Thymus (tissue), 11 donors: ENCODE measurements around the gene RGCC. TPM values are rescaled to one million over a fixed set of nuclear protein-coding genes. Genes with fewer than 3 reads are reported as not detected.
A peak's percentile ranks its signal among the peaks of the same experiment; 100 is the strongest.
"Not testable (repeated sequence)": the region's sequence is repeated elsewhere in the genome, so short reads cannot be mapped to it uniquely, and the experiment has no call there.

ENCODE experiments used
- DNase-seq, 9 donors: peaks; one replicate each; pipeline ENCODE4 v3.0.0-alpha.2; 2013; ENCODE audit warnings: low spot score in 9 of 9, low read depth in 6 of 9, missing footprints in 1 of 9
- H3K27ac ChIP-seq, 2 donors: one replicate each; pipeline ENCODE4 v1.5.1; 2013; ENCODE audit warnings: control low read depth in 1 of 2, low read depth in 1 of 2, low read length in 1 of 2, mild to moderate bottlenecking in 1 of 2, moderate library complexity in 1 of 2
- H3K27me3 ChIP-seq, 2 donors: one replicate each; pipeline ENCODE4 v1.5.1; 2013; ENCODE audit warnings: low read length in 1 of 2; ENCODE audit not compliant: control insufficient read depth in 2 of 2, insufficient read depth in 1 of 2
- H3K36me3 ChIP-seq, 2 donors: one replicate each; pipeline ENCODE4 v1.5.1; 2013; ENCODE audit warnings: low read length in 1 of 2, mild to moderate bottlenecking in 1 of 2, moderate library complexity in 1 of 2; ENCODE audit not compliant: control insufficient read depth in 2 of 2, insufficient read depth in 2 of 2
- H3K4me1 ChIP-seq, 2 donors: one replicate each; pipeline ENCODE4 v1.5.1; 2013; ENCODE audit warnings: low read length in 2 of 2; ENCODE audit not compliant: control insufficient read depth in 2 of 2, insufficient read depth in 2 of 2
- H3K4me3 ChIP-seq, 2 donors: one replicate each; pipeline ENCODE4 v1.5.1; 2013; ENCODE audit warnings: low read length in 2 of 2, control low read depth in 1 of 2, mild to moderate bottlenecking in 1 of 2
- H3K9me3 ChIP-seq, 2 donors: one replicate each; pipeline ENCODE4 v1.5.1; 2013; ENCODE audit warnings: low read length in 1 of 2, mild to moderate bottlenecking in 1 of 2; ENCODE audit not compliant: control insufficient read depth in 2 of 2, insufficient read depth in 1 of 2
- WGBS: extraction: QIAGEN DNeasy Blood & Tissue Kit; methylation state at CpG from one replicate; pipeline ENCODE4 v1.1.7; 2013; 5-methylcytosine and 5-hydroxymethylcytosine counted together
- polyA plus RNA-seq: library from polyadenylated mRNA; stranded (reverse); fragments of 200-250 nt; gene quantifications from one replicate; pipeline ENCODE4 v1.2.3, GENCODE V29; 2013
- total RNA-seq: library from RNA; stranded (reverse); fragments of 120-200 nt; gene quantifications from one replicate; pipeline ENCODE4 v1.2.4, GENCODE V29; 2013
- donor health status: healthy.

RGCC gene
- total and polyA plus RNA-seq, 2 donors: 50.1 to 120 TPM

DNA sequence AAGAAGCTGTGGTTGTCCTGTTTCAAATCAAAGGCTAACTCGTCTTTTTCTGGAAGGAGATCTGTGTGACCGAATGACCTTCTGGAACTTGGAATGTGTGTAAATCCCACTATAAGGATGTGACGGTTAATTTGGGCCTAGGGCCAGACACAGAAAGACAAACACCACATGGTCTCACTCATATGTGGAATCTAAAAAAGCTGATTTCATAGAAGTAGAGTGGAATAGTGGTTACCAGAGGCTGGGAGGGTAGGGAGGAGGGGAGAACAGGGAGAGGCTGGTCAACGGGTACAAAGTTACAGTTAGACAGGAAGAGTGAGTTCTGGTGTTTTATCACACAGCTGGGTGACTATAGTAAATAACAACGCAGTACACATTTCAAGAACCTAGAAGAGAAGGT lies 39.3 kb upstream of the RGCC start:
- WGBS: 58% methylated on average over 5 of the region's 5 CpGs
- DNase-seq: no peak
- no peaks in the 10 kb centered on the region for H3K4me1 ChIP-seq
- no peaks in the 10 kb centered on the region for H3K36me3 ChIP-seq
- H3K4me3 ChIP-seq: no peak overlapping the region
- no peaks in the 10 kb centered on the region for H3K27me3 ChIP-seq
- no peaks in the 10 kb centered on the region for H3K9me3 ChIP-seq
- H3K27ac ChIP-seq: no peak overlapping the region

DNA sequence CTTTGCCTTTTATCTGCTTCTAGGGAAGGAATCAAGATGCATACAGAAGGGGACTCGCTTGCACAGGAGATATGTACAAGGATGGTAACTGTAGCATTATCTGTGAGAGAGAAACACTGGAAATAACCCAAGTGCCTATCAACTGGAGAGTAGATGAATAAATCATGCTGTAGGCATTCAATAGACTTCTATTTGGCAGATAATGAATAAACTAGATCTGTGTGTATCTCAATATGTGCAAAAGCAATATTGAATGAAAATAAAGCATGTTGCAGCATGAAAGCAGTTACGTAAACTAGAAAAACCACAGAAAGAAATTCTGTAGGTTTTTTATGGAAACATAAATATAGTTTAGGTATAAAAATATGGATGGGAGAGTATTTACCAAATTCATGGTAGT lies 38.6 kb upstream of the RGCC start:
- Histone ChIP-seq H3K4me1 (no peaks in the 10 kb centered on the region), H3K27ac (no peak overlapping the region), H3K36me3 (no peaks in the 10 kb centered on the region), H3K9me3 (no peaks in the 10 kb centered on the region), H3K4me3 (no peak overlapping the region), H3K27me3 (no peaks in the 10 kb centered on the region)
- no peak for DNase-seq
- 96% methylated on average over 2 of the region's 2 CpGs for WGBS

DNA sequence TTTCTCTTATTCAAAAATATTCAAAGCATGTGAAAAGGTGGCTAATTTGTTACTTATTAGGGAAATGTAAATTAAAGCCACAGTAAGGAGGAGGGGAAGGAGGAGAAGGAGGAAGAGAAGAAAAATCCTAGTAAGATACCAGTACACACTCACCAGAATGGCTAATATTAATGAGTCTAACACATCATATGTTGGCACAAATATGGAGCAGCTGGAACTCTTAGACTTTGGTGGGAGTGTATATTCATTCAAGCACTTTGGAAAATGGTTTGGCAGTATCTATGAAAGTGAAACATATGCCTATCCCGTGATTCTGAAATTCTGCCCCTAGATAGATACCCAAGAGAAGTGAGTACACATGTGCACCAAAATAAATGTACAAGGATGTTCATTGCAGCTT lies 38.1 kb upstream of the RGCC start:
- Histone ChIP-seq H3K9me3 (no peaks in the 10 kb centered on the region), H3K4me1 (no peaks in the 10 kb centered on the region), H3K4me3 (no peak overlapping the region), H3K27me3 (no peaks in the 10 kb centered on the region), H3K36me3 (no peaks in the 10 kb centered on the region), H3K27ac (no peak overlapping the region)
- no peak for DNase-seq
- WGBS: 95% methylated on average over 1 of the region's 1 CpG

DNA sequence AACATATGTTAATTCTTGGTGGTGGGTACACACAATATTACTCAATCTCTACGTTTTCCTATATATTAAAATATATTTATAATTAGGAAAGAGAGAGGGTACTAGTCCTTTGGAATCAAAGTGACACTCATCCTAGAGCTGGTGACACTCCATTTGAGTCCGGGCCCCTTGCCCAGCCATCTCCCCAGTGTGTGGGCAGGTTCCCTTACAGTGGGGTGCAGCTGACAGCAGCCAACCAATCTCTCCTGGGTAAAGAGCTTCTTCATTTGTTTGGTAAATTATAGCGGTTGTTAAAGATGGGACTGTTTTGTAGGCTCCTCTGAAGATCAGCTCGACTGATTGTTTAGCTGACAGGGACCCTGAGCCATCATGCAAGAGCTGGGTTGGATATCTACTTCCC lies 37.2 kb upstream of the RGCC start:
- Histone ChIP-seq H3K9me3 (no peaks in the 10 kb centered on the region), H3K27ac (no peak overlapping the region), H3K4me3 (no peak overlapping the region), H3K27me3 (no peaks in the 10 kb centered on the region), H3K36me3 (no peaks in the 10 kb centered on the region), H3K4me1 (no peaks in the 10 kb centered on the region)
- 97% methylated on average over 4 of the region's 4 CpGs for WGBS
- no peak for DNase-seq

DNA sequence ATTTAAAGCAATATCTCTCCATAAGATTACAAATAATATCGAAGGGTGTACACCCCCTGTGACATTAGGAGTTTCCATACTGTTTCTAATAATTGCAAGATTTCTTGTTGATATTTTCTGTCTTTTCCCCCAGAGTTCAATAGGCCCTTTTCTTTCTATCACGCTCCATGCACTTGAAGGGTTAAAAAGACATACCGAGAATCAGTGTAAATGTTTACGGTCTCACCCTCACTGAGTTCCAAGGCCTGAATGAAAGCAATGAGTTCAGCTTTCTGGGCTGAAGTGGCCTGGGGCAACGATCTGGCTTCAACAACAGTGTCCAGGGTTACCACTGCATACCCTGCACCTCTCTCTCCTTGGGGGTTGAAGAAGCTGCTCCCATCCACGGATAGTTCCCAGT lies 36.0 kb upstream of the RGCC start:
- H3K4me3 ChIP-seq, DNase-seq, H3K9me3 ChIP-seq, H3K27me3 ChIP-seq, H3K36me3 ChIP-seq, H3K27ac ChIP-seq, H3K4me1 ChIP-seq: not testable (repeated sequence)
- 93% methylated on average over 6 of the region's 6 CpGs for WGBS

DNA sequence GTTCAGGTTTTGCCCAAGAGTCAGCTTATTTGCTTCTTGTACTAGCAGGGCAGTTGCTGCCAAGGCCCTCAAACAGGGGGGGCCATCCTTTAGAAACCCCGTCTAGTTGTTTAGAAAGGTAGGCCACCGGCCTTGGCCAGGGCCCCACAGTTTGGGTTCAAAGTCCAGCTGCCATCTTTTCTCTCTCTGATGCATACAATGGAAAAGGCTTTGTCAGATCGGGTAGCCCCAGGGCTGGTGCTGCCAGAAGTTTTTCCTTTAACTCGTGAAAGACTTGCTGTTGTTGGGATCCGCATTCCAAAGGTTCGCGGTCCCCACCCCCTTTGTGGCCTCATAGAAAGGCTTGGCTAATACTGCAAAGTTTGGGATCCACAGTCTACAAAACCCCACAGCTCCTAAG lies 35.4 kb upstream of the RGCC start:
- not testable (repeated sequence) for H3K27ac ChIP-seq, H3K4me3 ChIP-seq, H3K36me3 ChIP-seq, H3K27me3 ChIP-seq, H3K9me3 ChIP-seq, H3K4me1 ChIP-seq, DNase-seq
- 92% methylated on average over 7 of the region's 7 CpGs for WGBS

DNA sequence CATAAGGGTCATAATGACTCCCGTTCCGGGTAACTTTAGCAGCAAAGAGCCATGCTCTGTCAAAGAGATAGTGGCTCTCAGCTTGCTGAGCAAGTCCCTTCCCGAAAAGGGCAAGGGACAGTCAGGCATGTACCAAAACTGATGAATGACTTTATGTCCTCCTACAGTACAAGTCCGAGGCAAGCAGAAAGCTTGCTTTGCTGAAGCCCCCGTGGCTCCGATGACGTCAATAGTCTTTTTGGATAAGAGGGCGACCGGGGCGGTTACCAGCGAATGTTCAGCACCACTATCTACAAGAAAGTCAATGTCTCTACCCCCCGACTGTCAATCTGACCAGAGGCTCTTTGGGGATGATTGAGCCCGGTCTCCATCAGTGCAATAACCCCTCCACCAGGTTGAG lies 34.1 kb upstream of the RGCC start:
- H3K4me3 ChIP-seq, H3K36me3 ChIP-seq, DNase-seq, H3K4me1 ChIP-seq, H3K27ac ChIP-seq, H3K27me3 ChIP-seq: not testable (repeated sequence)
- WGBS: 88% methylated on average over 13 of the region's 13 CpGs
- H3K9me3 ChIP-seq: peaks cover 0 to 10% of the 10 kb centered on the region in 2 donors

DNA sequence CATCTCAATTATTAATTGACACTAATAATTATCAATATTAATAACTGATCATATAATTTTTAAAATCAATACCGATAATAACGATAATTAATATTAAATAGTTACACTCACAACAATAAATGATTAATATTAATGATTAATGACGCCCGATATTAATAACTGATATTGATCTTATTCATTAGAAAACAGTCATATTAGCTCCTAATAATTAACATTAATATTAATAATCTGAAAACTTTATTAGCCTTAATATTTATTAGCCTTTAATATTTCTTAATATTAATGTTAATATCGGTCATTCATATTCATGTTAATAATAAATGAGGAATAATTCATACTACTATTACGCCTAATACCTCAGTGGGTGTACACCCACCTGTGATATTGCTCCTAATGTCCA lies 32.7 kb upstream of the RGCC start:
- H3K27me3 ChIP-seq, H3K27ac ChIP-seq, DNase-seq, H3K4me3 ChIP-seq, H3K4me1 ChIP-seq, H3K36me3 ChIP-seq: not testable (repeated sequence)
- peaks cover 0 to 14% of the 10 kb centered on the region in 2 donors for H3K9me3 ChIP-seq
- WGBS: 98% methylated on average over 6 of the region's 6 CpGs

DNA sequence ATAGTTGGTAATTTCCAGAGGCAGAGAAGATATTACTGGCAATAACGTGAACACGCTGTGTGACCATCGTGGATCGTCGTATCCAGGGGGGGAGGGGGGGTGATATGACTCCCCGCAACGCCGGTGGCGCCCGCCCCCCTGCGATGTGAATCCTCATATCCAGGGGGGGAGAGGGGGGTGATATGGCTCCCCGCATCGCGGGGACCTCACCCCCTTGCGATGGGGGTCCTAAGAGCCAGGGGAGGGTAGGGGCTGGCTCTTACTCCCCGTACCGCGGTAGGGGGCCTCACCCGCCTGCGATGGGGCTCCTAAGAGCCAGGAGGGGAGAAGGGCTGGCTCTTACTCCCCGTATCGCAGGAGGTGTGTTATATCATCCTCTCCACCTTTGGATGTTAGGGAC lies 31.3 kb upstream of the RGCC start:
- H3K4me3 ChIP-seq: no peak overlapping the region
- WGBS: 82% methylated on average over 22 of the region's 22 CpGs
- H3K4me1 ChIP-seq: no peaks in the 10 kb centered on the region
- H3K36me3 ChIP-seq: no peaks in the 10 kb centered on the region
- DNase-seq: peak in 3 of 9 donors; percentile 38 to 62 (median 45)
- peaks cover 0 to 4% of the 10 kb centered on the region in 2 donors for H3K27me3 ChIP-seq
- H3K9me3 ChIP-seq: peaks cover 0 to 14% of the 10 kb centered on the region in 2 donors
- no peak overlapping the region for H3K27ac ChIP-seq

DNA sequence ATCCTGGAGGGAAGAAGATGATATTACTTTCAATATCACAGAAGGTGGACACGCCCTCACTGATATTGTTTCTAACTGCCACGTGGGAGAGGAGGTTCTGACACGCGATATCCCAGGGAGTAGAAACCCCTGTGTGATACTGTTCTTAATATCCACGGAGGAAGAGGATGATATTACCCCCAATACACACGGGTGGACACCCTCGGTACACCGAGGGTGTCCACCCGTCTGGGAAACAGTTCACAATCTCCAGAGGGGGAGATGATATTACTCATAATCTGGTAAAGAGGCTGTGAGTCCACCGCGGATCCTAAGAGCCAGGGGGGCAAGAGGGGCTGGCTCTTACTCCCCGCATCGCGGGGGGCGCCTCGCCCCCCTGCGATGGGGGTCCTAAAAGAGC lies 29.7 kb upstream of the RGCC start:
- H3K27ac ChIP-seq: no peak overlapping the region
- H3K36me3 ChIP-seq: no peaks in the 10 kb centered on the region
- no peak overlapping the region for H3K4me3 ChIP-seq
- H3K27me3 ChIP-seq: peaks cover 0 to 4% of the 10 kb centered on the region in 2 donors
- peaks cover 0 to 14% of the 10 kb centered on the region in 2 donors for H3K9me3 ChIP-seq
- WGBS: 36% methylated on average over 16 of the region's 17 CpGs
- DNase-seq: peak in 1 of 9 donors; percentile 36
- no peaks in the 10 kb centered on the region for H3K4me1 ChIP-seq
